Body of pancreas (tissue), 4 donors: ENCODE results near the gene ZMYND11.

ENCODE experiments used
- POLR2A ChIP-seq, 3 donors: fragments of 450-650 bp; IDR thresholded peaks; one replicate each; pipeline ENCODE4 v1.6.1; 2016; ENCODE audit warnings: antibody characterized with exemption in 3 of 3, mild to moderate bottlenecking in 2 of 3
- TF ChIP-seq, protein P1 (sequence below), 7 experiments: fragments of 450-650 bp in 4 of 7; fragments of 200-600 bp in 3 of 7; sonication (generic) in 3 of 7; IDR thresholded peaks; one replicate each; pipeline ENCODE4 v1.5.1; 2016 to 2019; ENCODE audit warnings: antibody characterized with exemption in 7 of 7

DNA sequence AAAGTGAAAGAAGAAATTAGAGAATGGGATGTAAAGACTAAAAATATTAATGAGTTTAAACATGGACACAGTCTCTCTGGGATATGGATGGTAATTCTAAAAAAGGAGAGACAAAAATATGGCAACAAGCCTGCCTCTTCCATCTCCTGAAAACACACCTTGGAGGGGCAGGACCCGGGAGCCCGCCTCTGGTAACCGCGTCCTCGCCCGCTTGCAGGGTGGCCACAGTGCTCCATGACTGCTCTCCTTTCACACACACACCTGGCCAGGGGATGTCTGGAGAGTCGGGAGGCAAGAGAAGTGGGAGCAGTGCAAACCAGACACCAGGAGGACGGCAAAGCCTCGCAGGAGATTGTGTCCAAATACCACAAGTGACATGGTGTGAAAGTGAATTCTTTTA, 166.3 kb downstream of the ZMYND11 start:
- TF ChIP-seq, protein P1, sequence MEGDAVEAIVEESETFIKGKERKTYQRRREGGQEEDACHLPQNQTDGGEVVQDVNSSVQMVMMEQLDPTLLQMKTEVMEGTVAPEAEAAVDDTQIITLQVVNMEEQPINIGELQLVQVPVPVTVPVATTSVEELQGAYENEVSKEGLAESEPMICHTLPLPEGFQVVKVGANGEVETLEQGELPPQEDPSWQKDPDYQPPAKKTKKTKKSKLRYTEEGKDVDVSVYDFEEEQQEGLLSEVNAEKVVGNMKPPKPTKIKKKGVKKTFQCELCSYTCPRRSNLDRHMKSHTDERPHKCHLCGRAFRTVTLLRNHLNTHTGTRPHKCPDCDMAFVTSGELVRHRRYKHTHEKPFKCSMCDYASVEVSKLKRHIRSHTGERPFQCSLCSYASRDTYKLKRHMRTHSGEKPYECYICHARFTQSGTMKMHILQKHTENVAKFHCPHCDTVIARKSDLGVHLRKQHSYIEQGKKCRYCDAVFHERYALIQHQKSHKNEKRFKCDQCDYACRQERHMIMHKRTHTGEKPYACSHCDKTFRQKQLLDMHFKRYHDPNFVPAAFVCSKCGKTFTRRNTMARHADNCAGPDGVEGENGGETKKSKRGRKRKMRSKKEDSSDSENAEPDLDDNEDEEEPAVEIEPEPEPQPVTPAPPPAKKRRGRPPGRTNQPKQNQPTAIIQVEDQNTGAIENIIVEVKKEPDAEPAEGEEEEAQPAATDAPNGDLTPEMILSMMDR (IDR thresholded peaks at IDR 0.05) = no peak
- TF ChIP-seq POLR2A (IDR thresholded peaks at IDR 0.05) = no peak
